Small intestine (tissue), 7 donors: ENCODE data around the gene RERE. TPM values are rescaled to one million over a fixed set of nuclear protein-coding genes. Genes with fewer than 3 reads are reported as not detected.

Experiments used
- DNase-seq, 2 donors: peaks; one replicate each; pipeline versions ENCODE4 v3.0.0 to v3.0.0-alpha.2; 2013
- FAIRE-seq: peaks from 2 replicates; lab custom pipeline; 2012; peaks lifted over from hg19 to GRCh38; lab: Jason Lieb, UNC
- H3K27ac ChIP-seq, 3 donors: one replicate each; pipeline ENCODE4 v1.5.1; 2013; ENCODE audit warnings: low read length in 2 of 3, mild to moderate bottlenecking in 2 of 3, control low read depth in 1 of 3, inconsistent platforms in 1 of 3, low read depth in 1 of 3, moderate library complexity in 1 of 3
- H3K27me3 ChIP-seq, 3 donors: one replicate each; pipeline ENCODE4 v1.6.1; 2013; ENCODE audit warnings: low read length in 3 of 3, inconsistent platforms in 1 of 3; ENCODE audit not compliant: control insufficient read depth in 3 of 3, insufficient read depth in 3 of 3
- H3K36me3 ChIP-seq, 3 donors: one replicate each; pipeline ENCODE4 v1.6.1; 2013; ENCODE audit warnings: low read length in 3 of 3, inconsistent platforms in 1 of 3, low read depth in 1 of 3, mild to moderate bottlenecking in 1 of 3, moderate library complexity in 1 of 3; ENCODE audit not compliant: control insufficient read depth in 3 of 3, insufficient read depth in 2 of 3
- H3K4me1 ChIP-seq, 3 donors: one replicate each; pipeline ENCODE4 v1.6.1; 2013; ENCODE audit warnings: low read length in 2 of 3, inconsistent platforms in 1 of 3, low read depth in 1 of 3, mild to moderate bottlenecking in 1 of 3, moderate library complexity in 1 of 3; ENCODE audit not compliant: control insufficient read depth in 3 of 3, insufficient read depth in 2 of 3
- H3K4me3 ChIP-seq, 3 donors: one replicate each; pipeline ENCODE4 v1.5.1; 2013; ENCODE audit warnings: low read length in 3 of 3, control low read depth in 1 of 3, inconsistent platforms in 1 of 3, low read depth in 1 of 3, mild to moderate bottlenecking in 1 of 3, moderate library complexity in 1 of 3
- H3K9me3 ChIP-seq, 2 donors: one replicate each; pipeline ENCODE4 v1.6.1; 2013; ENCODE audit warnings: low read depth in 1 of 2, low read length in 1 of 2; ENCODE audit not compliant: control insufficient read depth in 2 of 2, insufficient read depth in 1 of 2
- WGBS, 3 donors: extraction: QIAGEN DNeasy Blood & Tissue Kit; methylation state at CpG; one replicate each; pipeline ENCODE4 v1.1.7; 2013; 5-methylcytosine and 5-hydroxymethylcytosine counted together
- polyA plus RNA-seq, 4 donors: library from polyadenylated mRNA; stranded (reverse) in 3 of 4; unstranded in 1 of 4; fragments of 200-250 nt in 3 of 4; fragments of 120-200 nt in 1 of 4; gene quantifications; one replicate each; pipeline versions ENCODE4 v1.2.1 to v1.2.3, GENCODE V29; 2013
- donor health status: healthy with polysubstance abuse.
- donor health status: control.
- donor health status: control.
- donor health status: Bipolar disorder and iron deficiency.
- donor health status: healthy.

Gene RERE
- polyA plus RNA-seq, 4 donors, result 19.5 to 66.8 (median 25.8) TPM

- H3K4me1 ChIP-seq, result no peaks in the 10 kb centered on the region
- H3K36me3 ChIP-seq, result peaks cover 0 to 35% (median 3%) of the 10 kb centered on the region in 3 donors
- H3K9me3 ChIP-seq, result no peaks in the 10 kb centered on the region
- no peak overlapping the region for H3K4me3 ChIP-seq
- 76 to 77% (median 76%) methylated on average over 7 of the region's 7 CpGs for whole genome bisulfite sequencing, 3 donors
- FAIRE-seq (no peak), DNase-seq (no peak)
- no peaks in the 10 kb centered on the region for H3K27me3 ChIP-seq
- no peak overlapping the region for H3K27ac ChIP-seq
These were observed 323.4 kb downstream of the RERE start for GRCh38 chr1:8493916-8494540.

- WGBS, 3 donors, result 98 to 100% (median 100%) methylated on average over 2 of the region's 2 CpGs
- DNase-seq (no peak), FAIRE-seq (no peak)
- no peak overlapping the region for H3K27ac ChIP-seq
- no peaks in the 10 kb centered on the region for H3K4me1 ChIP-seq
- no peak overlapping the region for H3K4me3 ChIP-seq
- H3K36me3 ChIP-seq, result peaks cover 0 to 12% (median 0%) of the 10 kb centered on the region in 3 donors
- H3K27me3 ChIP-seq, result no peaks in the 10 kb centered on the region
- no peaks in the 10 kb centered on the region for H3K9me3 ChIP-seq
These were observed 330.2 kb downstream of the RERE start for GRCh38 chr1:8487249-8487648.

- Histone ChIP-seq H3K4me3 (no peak overlapping the region), H3K27ac (no peak overlapping the region), H3K27me3 (no peaks in the 10 kb centered on the region), H3K9me3 (no peaks in the 10 kb centered on the region), H3K4me1 (no peaks in the 10 kb centered on the region), H3K36me3 (peaks cover 0 to 10% (median 0%) of the 10 kb centered on the region in 3 donors)
- no peak for FAIRE-seq
- 94 to 96% (median 94%) methylated on average over 5 of the region's 5 CpGs for WGBS, 3 donors
- no peak for DNase-seq
These were observed 331.4 kb downstream of the RERE start for GRCh38 chr1:8486047-8486446.

GRCh38 chr1:8483586-8483985, 333.9 kb downstream of the RERE start:
- 72 to 80% (median 73%) methylated on average over 3 of the region's 3 CpGs for WGBS, 3 donors
- FAIRE-seq, result no peak

GRCh38 chr1:8482979-8483381, 334.5 kb downstream of the RERE start:
- peaks cover 0 to 15% (median 0%) of the 10 kb centered on the region in 3 donors for H3K36me3 ChIP-seq
- no peaks in the 10 kb centered on the region for H3K9me3 ChIP-seq
- no peaks in the 10 kb centered on the region for H3K27me3 ChIP-seq
- 82 to 93% (median 85%) methylated on average over 2 of the region's 2 CpGs for WGBS, 3 donors
- H3K4me3 ChIP-seq, result no peak overlapping the region
- H3K27ac ChIP-seq, result no peak overlapping the region
- FAIRE-seq (no peak), DNase-seq (no peak)
- H3K4me1 ChIP-seq, result no peaks in the 10 kb centered on the region

More at GRCh38 chr1:8483586-8483985, 333.9 kb downstream of the RERE start:
- H3K36me3 ChIP-seq, result peaks cover 0 to 12% (median 0%) of the 10 kb centered on the region in 3 donors
- H3K4me1 ChIP-seq, result no peaks in the 10 kb centered on the region
- DNase-seq, result no peak
- H3K9me3 ChIP-seq, result no peaks in the 10 kb centered on the region
- H3K27me3 ChIP-seq, result no peaks in the 10 kb centered on the region
- H3K4me3 ChIP-seq, result no peak overlapping the region
- H3K27ac ChIP-seq, result no peak overlapping the region

GRCh38 chr1:8481650-8482380, 335.6 kb downstream of the RERE start:
- Histone ChIP-seq H3K27ac (no peak overlapping the region), H3K4me3 (no peak overlapping the region), H3K9me3 (no peaks in the 10 kb centered on the region), H3K36me3 (peaks cover 0 to 15% (median 3%) of the 10 kb centered on the region in 3 donors), H3K4me1 (no peaks in the 10 kb centered on the region), H3K27me3 (no peaks in the 10 kb centered on the region)
- FAIRE-seq, result no peak
- no peak for DNase-seq
- 94 to 100% (median 96%) methylated on average over 2 of the region's 2 CpGs for WGBS, 3 donors

GRCh38 chr1:8478566-8478965, 338.9 kb downstream of the RERE start:
- DNase-seq, result no peak
- H3K9me3 ChIP-seq, result no peaks in the 10 kb centered on the region
- no peaks in the 10 kb centered on the region for H3K27me3 ChIP-seq
- H3K36me3 ChIP-seq, result peaks cover 0 to 9% (median 3%) of the 10 kb centered on the region in 3 donors
- no peak overlapping the region for H3K4me3 ChIP-seq
- H3K27ac ChIP-seq, result peak overlapping the region in 1 of 3 donors; percentile 44
- no peak for FAIRE-seq
- no peaks in the 10 kb centered on the region for H3K4me1 ChIP-seq

GRCh38 chr1:8477983-8478362, 339.5 kb downstream of the RERE start:
- 84 to 91% (median 90%) methylated on average over 2 of the region's 2 CpGs for WGBS, 3 donors
- H3K4me1 ChIP-seq, result peaks cover 0 to 3% (median 0%) of the 10 kb centered on the region in 3 donors
- peaks cover 0 to 9% (median 3%) of the 10 kb centered on the region in 3 donors for H3K36me3 ChIP-seq
- H3K9me3 ChIP-seq, result no peaks in the 10 kb centered on the region
- H3K27me3 ChIP-seq, result no peaks in the 10 kb centered on the region
- FAIRE-seq, result no peak
- no peak overlapping the region for H3K4me3 ChIP-seq
- no peak for DNase-seq
- H3K27ac ChIP-seq, result no peak overlapping the region
